GM18502 (cell line): Measurements from ENCODE around the gene ATP23.

Experiments used
- ATAC-seq: cut with Tn5 transposase; IDR thresholded peaks from one replicate; pipeline ENCODE4 v1.9.1; 2021; ENCODE audit warnings: mild to moderate bottlenecking; ENCODE audit not compliant: unreplicated experiment, poor library complexity

The ATP23 gene

DNA sequence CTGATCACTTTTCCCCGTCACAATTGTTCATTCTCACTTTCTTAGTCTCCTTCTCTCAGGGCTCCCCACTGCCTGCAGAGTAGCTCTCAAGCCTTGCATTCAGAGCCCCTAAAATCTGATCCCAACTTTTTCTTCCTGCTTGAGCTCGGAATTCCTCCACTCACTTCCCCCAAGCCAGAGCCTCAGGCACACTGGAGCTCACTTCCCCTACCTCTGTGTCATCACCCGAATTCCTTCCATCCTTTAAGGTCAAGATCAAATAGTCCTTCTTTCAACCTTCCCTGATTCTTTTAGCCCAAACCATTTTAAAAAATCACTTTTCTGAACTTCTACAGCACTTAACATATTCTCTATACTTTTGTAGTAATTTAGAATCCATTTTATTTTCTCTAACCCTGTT lies 34.1 kb upstream of the ATP23 start:
- no peak for ATAC-seq

DNA sequence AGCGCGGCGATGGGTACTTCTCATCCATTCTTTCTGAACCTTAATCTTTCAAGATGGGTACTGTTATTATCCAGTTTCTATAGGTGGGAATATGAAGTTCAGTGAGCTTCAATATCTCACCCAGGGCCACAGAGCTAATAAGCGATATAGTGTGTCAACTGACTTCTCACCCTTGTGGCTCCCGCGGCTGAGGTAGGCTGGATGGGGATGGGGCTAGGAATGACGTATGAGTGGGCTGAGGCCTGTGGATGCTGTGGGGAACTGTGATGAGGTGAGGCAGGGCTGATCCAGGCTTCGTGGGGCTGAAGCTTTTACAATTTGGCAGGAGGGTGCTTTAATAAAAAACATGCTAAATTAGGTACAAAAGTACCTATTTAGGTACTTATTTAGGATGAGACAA lies 32.9 kb upstream of the ATP23 start:
- no peak for ATAC-seq

DNA sequence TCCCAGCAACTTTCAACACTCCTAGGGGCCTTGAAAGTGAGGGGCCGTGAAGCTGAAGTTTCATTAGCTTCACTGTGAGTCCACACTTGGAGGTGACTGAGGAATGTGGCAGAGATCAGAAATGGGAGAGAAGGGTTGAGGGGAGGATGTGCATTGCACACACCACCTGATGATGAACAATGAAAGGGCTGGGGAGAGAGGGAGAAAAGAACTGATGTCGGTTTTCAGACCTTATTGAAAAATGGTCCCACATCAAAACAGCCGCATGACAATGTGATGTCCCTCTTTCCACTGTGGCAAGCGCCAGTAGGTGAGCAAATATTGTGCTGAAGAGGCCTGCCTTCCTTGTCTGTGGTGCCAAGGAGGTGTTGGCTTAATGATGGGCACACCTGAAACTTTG lies 32.3 kb upstream of the ATP23 start:
- ATAC-seq, result no peak

DNA sequence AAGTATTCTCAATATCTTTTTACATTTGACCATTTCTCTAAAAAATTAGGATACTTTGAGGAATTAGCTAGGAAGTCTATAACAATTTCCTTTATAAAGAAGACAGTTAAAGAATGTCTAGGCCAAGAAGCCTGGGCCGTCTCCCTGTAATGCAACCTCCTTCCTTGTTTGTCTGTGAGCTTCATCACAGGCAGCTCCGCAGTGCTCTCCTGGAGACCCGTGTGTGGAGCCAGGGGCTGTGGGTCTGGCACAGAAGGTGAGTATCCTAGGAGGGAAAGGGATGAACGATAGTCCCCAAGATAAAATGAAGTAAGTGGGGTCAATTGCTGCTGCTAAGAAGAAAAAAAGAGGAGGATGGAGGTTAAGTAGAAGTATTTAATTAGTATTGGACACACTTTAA lies 31.8 kb upstream of the ATP23 start:
- ATAC-seq, result no peak

DNA sequence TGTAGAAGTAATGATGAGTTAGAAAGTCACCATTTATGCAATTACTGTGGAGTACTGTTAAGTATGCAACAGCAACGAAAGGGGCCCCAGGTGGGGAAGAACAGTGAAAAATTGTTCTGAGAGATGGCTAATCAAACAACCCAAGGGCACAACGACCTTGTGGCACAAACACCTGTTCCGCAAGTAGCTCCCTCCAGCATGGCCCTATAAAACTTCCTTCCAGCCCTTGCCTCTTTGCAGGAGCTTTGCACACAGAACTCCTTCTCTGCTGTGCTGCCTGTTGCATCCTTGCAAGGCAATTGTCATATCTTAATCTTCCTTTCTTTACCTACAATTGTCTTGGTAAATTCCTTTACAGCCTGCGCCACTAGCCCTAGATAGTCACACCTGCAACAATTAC lies 23.2 kb upstream of the ATP23 start:
- no peak for ATAC-seq

DNA sequence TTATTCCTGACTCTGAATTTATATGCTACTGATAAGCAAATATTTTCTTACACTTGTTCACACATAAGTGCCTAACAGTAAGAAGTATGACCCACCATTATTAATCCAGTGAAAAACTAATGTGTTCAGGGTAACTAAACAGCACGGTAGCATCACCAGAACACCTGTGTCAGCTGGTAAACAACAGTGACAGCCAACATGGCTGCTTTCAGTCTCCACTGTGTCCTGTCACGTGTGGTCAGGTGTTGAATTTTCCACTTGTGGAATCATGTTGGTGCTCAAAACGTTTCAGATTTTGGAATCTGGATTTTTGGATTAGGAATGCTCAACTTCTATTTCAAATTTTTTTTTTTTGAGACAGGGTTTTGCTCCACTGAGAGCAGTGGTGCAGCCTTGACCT lies 14.3 kb upstream of the ATP23 start:
- no peak for ATAC-seq

DNA sequence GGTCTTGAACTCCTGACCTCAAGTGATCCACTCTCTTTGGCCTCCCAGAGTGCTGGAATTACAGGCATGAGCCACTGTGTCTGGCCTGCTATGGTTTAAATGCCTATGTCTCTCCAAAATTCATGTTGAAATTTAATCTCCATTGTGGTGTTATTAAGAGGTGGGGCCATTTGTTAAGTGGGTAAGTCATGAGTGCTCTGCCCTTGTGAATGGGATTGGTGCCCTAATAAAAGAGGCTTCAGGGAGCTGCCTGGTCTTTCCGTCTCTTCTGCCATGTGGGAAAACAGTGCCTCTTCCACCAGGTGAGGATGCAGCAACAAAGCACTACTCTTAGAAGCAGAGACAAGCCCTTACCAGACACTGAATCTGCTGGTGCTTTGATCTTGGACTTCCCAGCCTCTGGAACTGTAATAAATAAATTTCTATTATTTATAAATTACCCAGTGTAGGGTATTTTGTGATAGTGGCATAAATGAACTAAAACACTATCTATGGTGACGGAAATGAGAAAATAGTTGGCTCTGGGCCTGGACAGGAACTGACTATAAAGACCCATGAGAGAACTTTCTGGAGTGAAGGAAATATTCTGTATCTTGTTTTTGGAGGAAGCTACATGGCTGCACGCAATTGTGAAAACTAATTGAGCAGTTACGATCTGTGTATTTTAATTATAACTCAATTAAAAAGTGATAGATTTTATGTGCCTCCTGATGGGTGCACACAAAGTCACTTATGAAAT lies 12.1 kb upstream of the ATP23 start:
- no peak for ATAC-seq

DNA sequence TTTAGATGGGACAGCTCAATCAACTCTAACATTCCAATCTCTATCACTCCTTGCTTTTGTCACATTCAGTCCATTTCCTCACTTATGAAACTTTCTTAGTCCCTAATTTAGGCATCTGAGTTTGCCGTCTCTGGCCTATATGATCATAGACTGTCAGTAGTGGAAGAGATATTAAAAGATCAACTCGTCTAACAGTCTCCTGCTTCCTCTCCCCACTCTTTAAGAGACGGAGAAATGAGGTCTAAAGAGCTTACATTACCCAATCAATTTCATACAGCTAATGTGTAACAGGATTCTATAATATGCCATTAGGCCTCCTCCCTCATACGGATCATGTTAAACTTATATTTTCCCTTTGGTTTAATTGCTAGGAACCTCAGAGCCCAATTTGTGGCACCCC lies 6.5 kb upstream of the ATP23 start:
- ATAC-seq, result no peak

DNA sequence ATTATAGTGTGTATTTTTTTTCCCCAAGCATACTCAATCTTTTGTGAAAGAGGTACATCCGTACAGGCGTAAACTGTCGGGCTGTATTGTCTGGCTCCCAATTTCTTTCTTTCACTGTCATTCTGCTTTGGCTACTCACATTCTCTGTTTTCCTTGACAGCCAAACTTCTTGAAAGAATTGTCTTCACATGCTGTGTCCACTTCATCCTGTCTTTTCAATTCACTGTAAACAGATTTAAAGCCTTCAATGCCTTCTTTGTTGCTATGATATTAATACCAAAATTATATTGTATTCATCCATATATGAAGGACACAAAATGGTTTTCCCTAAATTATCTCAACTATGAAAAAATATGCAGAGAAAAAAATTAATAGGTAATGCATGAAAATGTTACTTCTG lies 6.0 kb upstream of the ATP23 start:
- ATAC-seq, result no peak

DNA sequence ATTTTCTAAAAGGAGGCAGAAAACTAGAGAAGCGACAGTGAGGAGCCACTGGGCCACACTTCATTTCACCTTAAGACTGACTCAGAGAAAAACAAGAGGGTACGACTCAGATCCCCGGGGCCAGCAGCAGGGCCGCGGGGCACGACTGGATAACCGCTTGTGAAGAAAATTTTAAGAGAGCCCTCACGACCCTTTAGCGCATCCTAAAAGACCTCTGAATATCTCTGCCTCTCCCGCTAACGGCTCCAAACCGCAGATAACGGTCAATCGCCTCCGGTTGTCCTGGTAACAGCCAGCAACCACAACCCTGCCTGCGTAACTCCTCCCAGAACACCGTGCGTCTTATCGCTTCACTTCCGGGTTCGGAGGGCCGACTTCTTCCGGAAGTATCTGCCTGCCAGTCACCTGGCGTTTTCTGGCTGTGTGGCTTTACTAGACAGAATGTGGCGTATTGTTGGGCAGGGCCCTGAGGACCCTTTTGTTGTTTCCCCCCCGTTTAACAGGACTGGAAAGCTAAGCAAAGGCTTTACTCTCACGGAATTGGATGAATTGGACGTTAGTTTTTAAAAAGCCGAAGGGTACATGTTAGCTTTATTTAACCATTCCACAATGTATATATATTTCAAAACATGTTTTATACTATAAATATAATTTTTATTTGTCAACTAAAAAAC lies 5.4 kb upstream of the ATP23 start:
- ATAC-seq, result peak; percentile 99

DNA sequence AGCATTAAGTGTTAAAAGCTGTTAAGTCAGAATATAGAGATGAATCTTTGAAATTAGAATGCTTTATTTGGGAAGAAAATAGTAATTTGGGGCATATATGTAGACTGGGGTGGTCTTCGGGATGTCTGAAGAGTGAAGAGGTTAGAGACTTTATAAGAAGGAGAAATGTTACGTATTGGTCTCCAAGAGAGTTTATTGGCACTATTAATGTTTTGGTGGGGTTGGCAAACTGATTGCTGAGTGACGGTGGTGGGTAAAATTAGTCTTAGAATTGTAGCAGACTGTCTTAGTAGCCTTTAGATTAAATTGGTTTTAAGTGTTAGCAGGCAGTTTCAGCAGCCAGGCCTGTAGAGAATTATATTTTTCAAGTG lies 4.9 kb upstream of the ATP23 start:
- ATAC-seq, result no peak

DNA sequence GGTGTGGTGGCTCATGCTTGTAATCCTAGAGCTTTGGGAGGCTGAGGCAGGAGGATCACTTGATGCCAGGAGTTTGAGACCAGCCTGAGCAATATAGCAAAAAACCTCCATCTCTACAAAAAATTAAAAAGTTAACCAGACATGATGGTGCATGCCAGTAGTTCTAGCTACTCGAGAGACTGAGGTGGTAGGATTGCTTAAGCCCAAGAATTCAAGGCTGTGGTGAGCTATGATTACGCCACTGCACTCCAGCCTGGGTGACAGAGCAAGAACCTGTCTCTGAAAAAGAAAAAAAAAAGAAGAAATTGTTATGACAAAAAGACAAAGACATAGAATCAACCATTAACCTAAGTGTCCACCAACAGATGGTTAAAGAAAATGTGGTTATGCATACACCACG lies 2.1 kb upstream of the ATP23 start:
- ATAC-seq, result no peak

DNA sequence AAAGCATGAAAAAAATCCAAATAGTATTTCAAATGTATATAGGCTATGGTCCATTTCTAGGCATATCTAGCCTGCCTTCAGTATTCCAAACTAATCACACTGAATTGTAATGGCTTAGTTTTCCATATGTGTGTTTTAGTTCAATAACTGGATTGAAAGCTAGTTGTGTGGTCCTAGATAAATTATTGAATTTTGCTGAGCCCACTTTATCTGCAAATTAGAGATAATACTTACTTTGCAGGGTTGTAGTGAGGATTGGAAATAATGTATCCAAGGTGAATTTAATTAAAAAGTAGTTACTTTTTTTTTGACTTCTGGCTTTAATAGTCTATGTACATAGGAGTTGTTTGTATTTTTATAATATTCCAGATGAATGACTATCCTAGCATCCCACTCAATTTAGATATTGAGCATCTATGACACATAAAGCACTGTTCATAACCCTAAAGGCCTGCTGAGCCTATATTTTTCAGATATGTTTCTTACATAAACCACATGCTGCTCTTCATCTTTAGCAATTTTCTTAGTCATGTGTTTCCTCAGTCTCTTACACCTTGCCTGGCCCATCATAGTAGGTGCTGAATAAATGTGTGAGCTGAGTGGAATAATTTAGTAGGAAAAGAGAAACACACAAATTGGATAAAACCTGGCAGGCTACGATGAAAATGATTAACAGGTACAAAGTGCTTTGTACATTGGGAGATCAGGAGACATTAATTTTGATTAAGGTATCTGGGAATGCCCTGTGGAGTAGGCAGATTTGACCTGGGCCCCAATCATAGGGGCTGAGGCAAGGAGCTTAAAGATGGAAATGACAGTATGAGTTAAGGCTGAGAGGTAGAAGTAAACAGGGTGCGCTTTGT lies 1.1 kb upstream of the ATP23 start:
- no peak for ATAC-seq

DNA sequence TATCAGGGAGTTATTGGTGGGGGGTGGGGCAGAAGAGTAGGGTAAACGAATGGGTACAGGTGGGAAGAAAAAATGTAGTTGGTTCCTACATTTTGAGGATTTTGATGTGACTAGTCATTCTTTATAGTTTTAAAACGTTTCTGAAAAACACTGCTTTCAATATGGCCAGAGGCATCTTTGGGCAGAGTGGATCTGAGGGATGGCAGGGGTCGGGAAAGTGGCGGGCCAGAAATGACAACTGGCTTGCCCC lies 527 bp upstream of the ATP23 start:
- ATAC-seq, result peak; percentile 0

DNA sequence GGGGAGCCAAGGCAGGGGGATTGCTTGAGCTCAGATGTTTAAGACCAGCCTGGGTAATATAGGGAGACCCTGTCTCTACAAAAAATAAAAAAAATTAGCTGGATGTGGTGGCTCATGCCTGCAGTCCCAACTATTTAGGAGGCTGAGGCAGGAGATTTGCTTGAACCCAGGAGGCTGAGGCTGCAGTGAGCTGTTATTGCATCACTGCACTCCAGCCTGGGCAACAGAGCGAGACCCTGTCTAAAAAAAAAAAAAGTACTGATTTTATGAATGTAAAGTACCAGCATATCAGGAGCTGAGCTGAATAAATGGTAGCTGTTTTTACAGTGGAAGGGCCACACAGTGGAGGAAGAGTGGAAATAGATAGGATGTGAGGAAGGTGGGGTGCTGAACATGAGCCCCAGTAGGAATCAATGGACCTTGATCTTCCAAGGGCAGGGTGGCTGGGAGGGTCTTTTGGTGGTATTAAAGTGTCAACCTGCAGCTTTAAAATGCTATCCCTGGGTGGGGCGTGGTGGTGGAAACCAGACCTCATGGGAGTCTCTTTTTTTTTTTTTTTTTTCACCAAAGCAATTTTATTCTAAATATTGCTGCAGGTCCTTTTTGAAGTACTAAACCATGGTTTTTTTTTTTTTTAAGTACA lies 2.2 kb downstream of the ATP23 start:
- ATAC-seq, result no peak

DNA sequence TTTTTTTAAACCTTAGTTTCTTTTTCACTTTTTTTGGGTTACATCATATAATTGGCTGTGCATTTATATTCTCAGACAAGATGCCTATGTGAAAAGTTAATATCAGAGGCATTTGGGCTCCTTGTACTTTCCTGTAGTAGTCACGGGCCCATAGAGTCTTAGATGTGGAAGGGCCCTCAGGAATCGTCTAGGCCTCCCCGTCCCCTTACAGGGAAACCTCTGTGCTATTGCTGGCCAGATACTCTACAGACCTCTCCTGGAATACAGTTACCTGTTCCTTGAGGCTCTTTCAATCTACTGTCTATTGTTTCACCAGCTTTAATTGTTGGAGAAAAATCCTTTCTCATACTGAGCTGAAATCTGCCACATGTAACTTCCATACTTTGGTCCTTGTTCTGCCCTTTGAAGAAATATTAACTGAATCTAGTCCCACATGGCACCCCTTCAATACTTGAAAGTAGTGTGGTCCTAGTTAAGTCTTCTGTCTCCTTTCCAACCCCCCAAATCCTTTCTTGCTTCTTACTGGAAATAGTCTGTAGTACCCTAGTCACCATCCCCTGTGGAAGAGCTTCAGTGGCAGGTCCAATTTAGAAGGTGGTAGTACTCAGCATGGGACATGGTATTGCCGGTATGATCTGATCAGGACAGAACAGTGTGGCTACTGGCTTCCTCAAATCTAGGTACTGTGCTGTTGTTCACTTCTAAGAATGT lies 3.1 kb downstream of the ATP23 start:
- no peak for ATAC-seq

DNA sequence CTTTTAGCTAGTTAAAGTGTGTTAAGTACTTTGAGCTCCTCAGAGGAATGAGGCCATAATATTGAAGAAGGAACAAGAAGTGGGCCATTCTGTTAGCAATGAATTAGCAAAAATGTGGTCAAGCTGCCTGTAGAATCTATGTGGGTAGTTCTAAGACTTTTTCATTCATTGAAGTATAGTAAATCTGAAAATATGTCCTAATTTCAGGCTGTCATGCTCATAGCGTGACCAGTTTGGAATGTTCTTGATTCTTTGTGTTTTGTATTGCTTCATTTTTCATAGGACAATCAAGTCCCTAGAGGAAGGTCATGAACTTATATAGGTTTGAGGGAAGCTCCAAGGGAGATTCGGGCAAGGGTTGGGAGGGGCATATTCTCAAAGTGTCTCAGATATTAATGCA lies 11.4 kb downstream of the ATP23 start:
- ATAC-seq, result no peak

DNA sequence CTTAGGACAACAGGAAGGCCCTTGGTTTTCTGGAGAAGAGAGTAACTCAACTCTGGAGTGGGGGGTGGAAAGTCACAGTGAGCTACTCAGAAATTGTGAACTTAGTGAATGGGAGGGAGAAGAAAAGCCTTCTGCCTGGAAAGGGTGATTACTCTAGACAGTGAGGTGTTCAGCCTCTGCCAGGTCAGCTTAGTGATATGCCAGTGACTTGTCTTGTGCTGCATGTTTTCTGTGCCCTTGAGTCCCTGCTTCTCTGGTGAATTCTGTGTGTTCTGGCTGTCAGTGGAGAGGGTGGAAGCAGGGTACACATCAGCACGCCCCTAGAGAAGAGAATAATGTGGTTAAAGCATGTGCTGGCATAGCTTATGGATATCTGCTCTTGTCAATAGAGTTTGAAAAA lies 13.4 kb downstream of the ATP23 start:
- no peak for ATAC-seq

DNA sequence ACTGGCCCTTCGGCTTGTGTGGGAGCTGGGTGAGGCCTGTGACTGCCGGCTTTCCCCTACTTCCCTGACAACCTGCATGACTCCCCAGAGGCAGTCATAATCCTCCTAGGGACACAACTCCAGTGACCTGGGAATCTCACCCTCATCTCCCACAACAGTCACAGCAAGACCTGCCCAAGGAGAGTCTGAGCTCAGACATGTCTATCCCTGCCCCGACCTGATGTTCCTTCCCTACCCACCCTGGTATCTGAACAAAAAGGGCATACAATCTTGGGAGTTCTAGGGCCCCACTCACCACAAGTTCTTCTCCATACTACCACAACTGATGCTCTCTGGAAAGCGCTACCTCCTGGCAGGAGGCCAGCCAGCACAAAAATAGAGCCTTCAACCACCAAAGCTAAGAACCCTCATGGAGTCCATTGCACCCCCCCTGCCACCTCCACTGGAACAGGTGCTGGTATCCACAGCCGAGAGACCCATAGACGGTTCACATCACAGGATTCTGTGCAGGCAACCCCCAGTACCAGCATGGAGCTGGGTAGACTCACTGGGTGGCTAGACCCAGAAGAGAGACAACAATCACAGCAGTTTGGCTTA lies 16.8 kb downstream of the ATP23 start:
- ATAC-seq, result no peak

DNA sequence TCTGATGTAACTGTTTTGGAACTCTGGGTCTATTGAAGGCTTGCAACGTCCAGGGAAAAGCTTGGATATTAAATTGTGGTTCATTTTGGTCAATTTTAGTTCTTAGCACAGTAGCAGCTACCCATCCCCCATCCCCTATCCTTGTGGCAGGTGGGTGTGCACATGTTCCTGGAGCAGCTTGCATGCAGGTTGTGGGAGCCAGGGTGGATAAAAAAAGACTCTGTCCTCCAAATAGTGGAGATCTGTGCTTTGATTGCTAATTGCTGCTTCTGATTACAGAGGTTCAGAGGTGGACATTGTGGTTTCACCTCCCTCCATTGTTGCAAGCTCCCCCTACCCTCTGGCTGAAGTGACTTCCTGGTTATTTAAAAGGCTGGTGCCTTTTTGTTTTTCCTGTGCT lies 23.1 kb downstream of the ATP23 start:
- ATAC-seq, result no peak
